T-helper 17 cell (primary cell): Measurements from ENCODE around the gene NEMP1. TPM values are rescaled to one million over a fixed set of nuclear protein-coding genes. Genes with fewer than 3 reads are reported as not detected.

Source experiments
- ATAC-seq: fragments of 150-1000 bp; cut with Tn5 transposase; 2 replicates; pipeline ENCODE4 v1.10.0; 2021; ENCODE audit warnings: mild to moderate bottlenecking, moderate library complexity
- DNase-seq, 3 donors: peaks; one replicate each; pipeline versions ENCODE4 v3.0.0 to v3.0.0-alpha.2; 2020 to 2021
- H3K9me3 ChIP-seq: one replicate; pipeline ENCODE4 v1.7.0; 2013; ENCODE audit warnings: low read length, mild to moderate bottlenecking; ENCODE audit not compliant: control insufficient read depth, poor library complexity, severe bottlenecking
- H3K27ac Mint-ChIP-seq: one replicate; pipeline ENCODE4 v1.8.0; 2022; ENCODE audit warnings: mild to moderate bottlenecking, moderate library complexity, mixed read lengths
- H3K27me3 Mint-ChIP-seq: one replicate; pipeline ENCODE4 v1.8.0; 2022; ENCODE audit warnings: mixed read lengths
- H3K36me3 Mint-ChIP-seq: one replicate; pipeline ENCODE4 v1.8.0; 2022; ENCODE audit warnings: low read depth, mixed read lengths
- H3K4me1 Mint-ChIP-seq: one replicate; pipeline ENCODE4 v1.8.0; 2022; ENCODE audit warnings: mild to moderate bottlenecking, mixed read lengths
- H3K4me3 Mint-ChIP-seq: one replicate; pipeline ENCODE4 v1.8.0; 2022; ENCODE audit warnings: mild to moderate bottlenecking, moderate library complexity, mixed read lengths
- total RNA-seq, 4 donors: library from RNA in 2 of 4; stranded (reverse) in 2 of 4; gene quantifications; one replicate each; pipeline ENCODE4 v1.2.3 and lab custom pipeline; 2022 to 2026

Gene NEMP1
- total RNA-seq, 2 donors from 2014 or later, result 12.2 to 14.1 TPM

GRCh38 chr12:57091638-57092528 lies 13.3 kb upstream of the NEMP1 start:
- H3K36me3 Mint-ChIP-seq, result no peaks in the 10 kb centered on the region
- ATAC-seq, result no peak
- no peak for DNase-seq
- peak overlapping the region; percentile 11 for H3K27ac Mint-ChIP-seq
- H3K4me1 Mint-ChIP-seq, result peaks cover 45% of the 10 kb centered on the region
- no peaks in the 10 kb centered on the region for H3K27me3 Mint-ChIP-seq
- peak overlapping the region; percentile 41 for H3K4me3 Mint-ChIP-seq
- no peaks in the 10 kb centered on the region for H3K9me3 ChIP-seq

DNA sequence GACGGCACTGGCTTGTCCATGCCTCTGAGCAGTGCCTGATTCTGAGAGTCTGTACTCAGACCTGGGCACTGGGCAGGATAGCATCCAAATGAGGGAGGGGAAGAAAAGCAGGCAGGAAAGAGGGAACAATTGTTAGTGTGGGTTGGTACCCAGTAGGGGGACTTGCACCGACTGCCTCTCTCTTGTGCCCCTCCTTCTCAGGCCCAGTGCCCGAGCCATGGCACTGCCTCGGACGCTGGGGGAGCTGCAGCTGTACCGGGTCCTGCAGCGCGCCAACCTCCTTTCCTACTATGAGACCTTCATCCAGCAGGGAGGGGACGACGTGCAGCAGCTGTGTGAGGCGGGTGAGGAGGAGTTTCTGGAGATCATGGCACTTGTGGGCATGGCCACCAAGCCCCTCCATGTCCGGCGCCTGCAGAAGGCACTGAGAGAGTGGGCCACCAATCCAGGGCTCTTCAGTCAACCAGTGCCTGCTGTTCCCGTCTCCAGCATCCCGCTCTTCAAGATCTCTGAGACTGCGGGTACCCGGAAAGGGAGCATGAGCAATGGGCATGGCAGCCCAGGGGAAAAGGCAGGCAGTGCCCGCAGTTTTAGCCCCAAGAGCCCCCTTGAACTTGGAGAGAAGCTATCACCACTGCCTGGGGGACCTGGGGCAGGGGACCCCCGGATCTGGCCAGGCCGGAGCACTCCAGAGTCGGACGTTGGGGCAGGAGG lies 12.5 kb upstream of the NEMP1 start:
- H3K36me3 Mint-ChIP-seq, result no peaks in the 10 kb centered on the region
- ATAC-seq (no peak), DNase-seq (no peak)
- peak overlapping the region; percentile 61 for H3K4me3 Mint-ChIP-seq
- peak overlapping the region; percentile 11 for H3K27ac Mint-ChIP-seq
- no peaks in the 10 kb centered on the region for H3K27me3 Mint-ChIP-seq
- H3K4me1 Mint-ChIP-seq, result peaks cover 47% of the 10 kb centered on the region
- no peaks in the 10 kb centered on the region for H3K9me3 ChIP-seq

DNA sequence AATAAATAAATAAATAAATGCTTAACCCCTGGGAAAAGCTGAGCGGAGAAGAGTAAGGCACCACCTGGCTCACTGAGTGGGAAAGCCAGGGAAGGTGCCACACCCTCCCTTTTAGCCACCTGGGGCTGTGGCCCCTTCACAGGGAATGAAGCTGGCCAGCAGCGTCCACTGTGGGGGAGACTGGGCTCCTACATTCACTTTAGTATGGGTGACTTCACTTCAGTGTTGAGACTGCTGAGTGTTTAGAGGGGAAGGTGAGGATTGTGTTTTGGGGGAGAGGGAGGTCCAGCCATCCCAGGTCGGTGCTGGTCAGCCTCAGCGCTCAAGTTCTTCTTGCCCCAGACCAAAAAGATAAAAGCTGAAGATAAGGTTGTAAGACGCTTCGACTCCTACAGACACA lies 11.9 kb upstream of the NEMP1 start:
- no peaks in the 10 kb centered on the region for H3K27me3 Mint-ChIP-seq
- peak overlapping the region; percentile 94 for H3K27ac Mint-ChIP-seq
- H3K36me3 Mint-ChIP-seq, result no peaks in the 10 kb centered on the region
- DNase-seq (no peak), ATAC-seq (no peak)
- peak overlapping the region; percentile 61 for H3K4me3 Mint-ChIP-seq
- H3K4me1 Mint-ChIP-seq, result peaks cover 50% of the 10 kb centered on the region
- no peaks in the 10 kb centered on the region for H3K9me3 ChIP-seq

GRCh38 chr12:57089271-57090245 lies 11.0 kb upstream of the NEMP1 start:
- no peaks in the 10 kb centered on the region for H3K9me3 ChIP-seq
- peak overlapping the region; percentile 94 for H3K27ac Mint-ChIP-seq
- ATAC-seq (no peak), DNase-seq (no peak)
- H3K27me3 Mint-ChIP-seq, result no peaks in the 10 kb centered on the region
- H3K36me3 Mint-ChIP-seq, result no peaks in the 10 kb centered on the region
- peaks cover 55% of the 10 kb centered on the region for H3K4me1 Mint-ChIP-seq
- H3K4me3 Mint-ChIP-seq, result peak overlapping the region; percentile 96

- H3K9me3 ChIP-seq, result no peaks in the 10 kb centered on the region
- Mint-ChIP-seq H3K4me1 (peaks cover 51% of the 10 kb centered on the region), H3K27me3 (no peaks in the 10 kb centered on the region), H3K27ac (peak within 1 kb of the TSS; percentile 94), H3K4me3 (peak within 1 kb of the TSS; percentile 96), H3K36me3 (no peaks in the 10 kb centered on the region)
- DNase-seq (peak; percentile 79 to 94 (median 93)), ATAC-seq (peak; percentile 77)
Measured at GRCh38 chr12:57088354-57089270, 10.0 kb upstream of the NEMP1 start, which contains the start of gene NAB2. Gene NAB2 (plus strand): TSS chr12:57089114. CDS start chr12:57089272, 158 bp downstream.

- H3K9me3 ChIP-seq, result no peaks in the 10 kb centered on the region
- Mint-ChIP-seq H3K4me1 (peaks cover 46% of the 10 kb centered on the region), H3K4me3 (peak overlapping the region; percentile 96), H3K27me3 (no peaks in the 10 kb centered on the region), H3K27ac (peak overlapping the region; percentile 94), H3K36me3 (no peaks in the 10 kb centered on the region)
- ATAC-seq (peak; percentile 19), DNase-seq (peak in 2 of 3 donors; percentile 56 to 73)
Measured at GRCh38 chr12:57087691-57088353, 9.2 kb upstream of the NEMP1 start.

DNA sequence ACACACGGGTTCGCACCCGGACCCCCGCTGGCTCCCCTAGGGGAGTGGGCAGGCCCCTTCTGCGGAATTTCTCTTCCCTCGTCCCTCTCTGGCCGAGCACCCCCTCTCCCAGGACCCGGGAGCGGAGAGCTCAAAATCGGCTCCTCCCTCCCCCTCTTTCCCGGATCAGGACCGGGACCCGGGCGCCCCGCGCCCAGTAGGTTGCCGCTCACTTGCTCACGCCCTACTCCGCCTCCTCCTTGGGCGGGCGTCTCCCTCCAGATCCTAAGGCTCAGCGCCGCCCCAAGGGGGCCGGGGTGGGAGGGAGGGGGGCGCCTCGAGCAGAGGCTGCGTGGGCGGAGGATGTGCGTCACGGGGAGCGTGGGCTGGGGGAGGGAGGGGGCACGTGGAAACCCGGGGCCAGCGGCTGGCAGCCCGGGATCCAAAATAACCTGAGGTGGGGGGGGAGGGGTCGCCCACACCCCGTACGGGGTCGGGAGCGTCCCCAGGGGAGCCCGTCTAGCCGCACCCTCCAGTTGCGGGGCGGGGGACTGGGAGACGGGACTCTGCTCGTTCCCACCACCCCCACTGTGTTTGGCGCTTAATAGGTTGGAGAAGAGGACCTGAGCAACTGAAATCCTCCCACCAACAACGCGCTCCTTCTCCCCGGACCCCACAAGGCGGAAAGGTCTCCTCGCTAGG lies 8.6 kb upstream of the NEMP1 start:
- H3K36me3 Mint-ChIP-seq, result no peaks in the 10 kb centered on the region
- no peaks in the 10 kb centered on the region for H3K27me3 Mint-ChIP-seq
- H3K9me3 ChIP-seq, result no peaks in the 10 kb centered on the region
- H3K27ac Mint-ChIP-seq, result peak overlapping the region; percentile 94
- H3K4me3 Mint-ChIP-seq, result peak overlapping the region; percentile 96
- H3K4me1 Mint-ChIP-seq, result peaks cover 41% of the 10 kb centered on the region
- DNase-seq (peak; percentile 68 to 90 (median 89)), ATAC-seq (peak; percentile 66)

- Mint-ChIP-seq H3K4me3 (peak overlapping the region; percentile 96), H3K27ac (peak overlapping the region; percentile 94), H3K36me3 (no peaks in the 10 kb centered on the region), H3K27me3 (no peaks in the 10 kb centered on the region), H3K4me1 (peaks cover 41% of the 10 kb centered on the region)
- ATAC-seq (no peak), DNase-seq (peak in 1 of 3 donors; percentile 26)
- H3K9me3 ChIP-seq, result no peaks in the 10 kb centered on the region
Measured at GRCh38 chr12:57086493-57087009, 8.0 kb upstream of the NEMP1 start.

GRCh38 chr12:57085999-57086492 lies 7.5 kb upstream of the NEMP1 start:
- Mint-ChIP-seq H3K4me3 (peak overlapping the region; percentile 96), H3K36me3 (no peaks in the 10 kb centered on the region), H3K4me1 (peaks cover 38% of the 10 kb centered on the region), H3K27ac (peak overlapping the region; percentile 94), H3K27me3 (no peaks in the 10 kb centered on the region)
- no peaks in the 10 kb centered on the region for H3K9me3 ChIP-seq
- DNase-seq, result no peak
- ATAC-seq, result no peak

- Mint-ChIP-seq H3K4me3 (no peak overlapping the region), H3K36me3 (peaks cover 3% of the 10 kb centered on the region), H3K4me1 (peaks cover 18% of the 10 kb centered on the region), H3K27ac (no peak overlapping the region), H3K27me3 (no peaks in the 10 kb centered on the region)
- DNase-seq (no peak), ATAC-seq (no peak)
- no peaks in the 10 kb centered on the region for H3K9me3 ChIP-seq
Measured at GRCh38 chr12:57080855-57081254, 2.3 kb upstream of the NEMP1 start.

GRCh38 chr12:57079821-57080220 lies 1.2 kb upstream of the NEMP1 start:
- DNase-seq (no peak), ATAC-seq (no peak)
- Mint-ChIP-seq H3K36me3 (peaks cover 3% of the 10 kb centered on the region), H3K4me1 (peaks cover 11% of the 10 kb centered on the region), H3K27ac (peak overlapping the region; percentile 97), H3K27me3 (no peaks in the 10 kb centered on the region), H3K4me3 (no peak overlapping the region)
- no peaks in the 10 kb centered on the region for H3K9me3 ChIP-seq
